ENCODE data around the gene RIMBP2.
"Not testable (repeated sequence)": the region's sequence is repeated elsewhere in the genome, so short reads cannot be mapped to it uniquely, and the experiment has no call there.

The RIMBP2 gene

DNA sequence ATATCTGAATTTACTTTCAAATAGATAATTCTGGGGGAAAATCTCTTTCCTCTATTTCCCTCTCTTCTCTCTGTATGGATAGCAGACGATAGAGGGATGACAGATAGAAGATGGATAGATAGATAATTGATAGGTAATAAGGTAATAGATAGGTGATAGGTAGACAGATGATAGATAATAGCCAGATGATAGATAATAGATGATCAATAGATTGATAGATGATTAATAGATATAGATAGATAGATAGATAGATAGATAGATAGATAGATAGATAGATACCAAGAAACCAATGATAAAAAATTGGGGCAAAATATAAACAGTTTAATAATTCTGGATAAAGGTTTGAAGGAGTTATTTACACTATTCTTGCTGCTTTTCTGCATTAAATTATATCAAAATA lies 26.6 kb upstream of the RIMBP2 start:
- Histone ChIP-seq H3K27ac (no peak overlapping the region), H3K4me3 (no peak overlapping the region)

DNA sequence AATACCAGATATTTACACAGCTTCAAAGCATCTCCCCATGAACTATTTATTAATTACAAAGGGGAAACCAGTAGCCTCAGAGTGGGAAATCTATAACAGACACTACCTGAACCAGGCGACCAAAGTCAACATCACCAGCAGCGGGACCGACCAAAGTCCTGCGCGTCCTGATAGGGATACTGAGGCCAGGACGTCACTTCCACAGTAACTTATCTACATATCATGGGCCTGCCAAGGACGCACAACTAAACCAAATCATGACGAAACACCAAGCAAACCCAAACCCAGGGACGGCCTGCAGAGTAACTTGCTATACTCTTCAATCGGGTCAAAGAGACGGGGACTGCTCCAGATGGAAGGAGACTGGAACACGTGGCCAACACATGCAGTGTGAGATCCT lies 26.0 kb upstream of the RIMBP2 start:
- H3K27ac ChIP-seq = no peak overlapping the region
- no peak overlapping the region for H3K4me3 ChIP-seq

DNA sequence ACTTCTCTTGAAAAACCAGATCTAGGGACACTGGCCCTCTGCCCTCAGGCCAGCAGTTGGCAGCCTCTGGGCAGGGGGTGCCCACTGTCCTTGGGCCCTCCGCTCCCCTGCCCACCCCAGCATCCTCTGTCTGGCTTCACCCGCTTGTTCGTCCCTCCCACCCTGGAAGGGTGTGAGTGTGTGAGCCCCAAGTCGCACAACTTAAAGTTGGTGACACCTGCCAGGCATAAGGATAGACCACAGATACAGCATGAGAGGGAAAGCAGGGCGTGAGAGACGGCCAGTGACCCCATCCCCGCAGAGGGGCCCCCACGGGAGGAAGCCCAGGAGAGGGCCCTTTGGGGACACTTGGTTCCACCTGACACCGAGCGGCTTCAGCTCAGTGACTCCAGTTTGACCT lies 23.5 kb upstream of the RIMBP2 start:
- H3K4me3 ChIP-seq = no peak overlapping the region
- H3K27ac ChIP-seq = no peak overlapping the region

DNA sequence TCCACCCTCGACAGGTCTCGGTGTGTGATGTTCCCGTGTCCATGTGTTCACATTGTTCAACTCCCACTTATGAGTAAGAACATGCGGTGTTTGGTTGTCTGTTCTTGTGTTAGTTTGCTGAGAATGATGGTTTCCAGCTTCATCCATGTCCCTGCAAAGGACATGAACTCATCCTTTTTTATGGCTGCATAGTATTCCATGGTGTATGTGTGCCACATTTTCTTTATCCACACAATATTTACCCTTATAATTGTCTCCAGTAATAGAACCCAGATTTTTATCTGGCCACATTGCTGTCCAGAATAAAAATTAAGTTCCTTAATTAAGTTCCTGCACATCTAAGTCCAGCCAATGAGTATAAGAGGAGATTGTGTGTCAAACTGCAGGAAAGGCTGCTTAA lies 22.3 kb upstream of the RIMBP2 start:
- not testable (repeated sequence) for H3K27ac ChIP-seq, H3K4me3 ChIP-seq

DNA sequence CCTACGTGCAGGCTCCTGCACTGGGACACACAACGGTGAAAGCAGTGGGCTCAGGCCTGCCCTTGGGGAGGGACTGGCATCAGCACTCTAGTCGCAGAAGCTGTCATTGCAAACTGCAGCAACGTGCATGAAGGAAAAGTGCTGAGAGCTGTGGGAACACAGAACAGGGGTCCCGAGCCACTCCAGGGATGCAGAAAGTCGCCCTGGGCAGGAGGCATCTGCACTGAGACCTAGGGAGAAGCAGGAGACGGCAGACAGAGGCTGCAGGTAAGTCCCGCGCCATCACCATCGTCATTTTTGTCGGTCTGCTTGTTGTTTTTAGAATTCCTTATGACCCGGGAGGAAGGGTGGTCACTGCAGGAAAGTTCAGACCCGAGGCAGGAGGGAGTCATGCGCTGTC lies 21.6 kb upstream of the RIMBP2 start:
- Histone ChIP-seq H3K27ac (no peak overlapping the region), H3K4me3 (no peak overlapping the region)

DNA sequence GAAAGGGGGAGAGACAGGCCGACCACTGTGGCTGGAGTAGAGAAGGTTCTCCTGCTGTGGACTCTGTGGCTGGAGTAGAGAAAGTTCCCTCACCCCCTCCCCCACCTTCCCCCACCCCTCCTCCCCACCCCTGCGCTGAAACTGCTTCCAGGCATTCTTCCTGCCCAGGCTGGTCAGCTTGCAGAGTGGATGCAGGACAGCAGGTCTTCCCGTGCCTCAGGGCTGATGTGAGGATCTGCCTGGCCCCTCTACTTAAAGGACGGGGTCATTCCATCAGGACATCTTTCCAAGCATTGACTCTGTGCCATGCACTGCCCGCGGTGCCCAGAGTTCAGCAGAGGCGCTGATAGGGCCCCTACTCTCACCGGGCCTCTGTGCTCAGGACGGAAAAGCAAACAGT lies 13.2 kb upstream of the RIMBP2 start:
- H3K27ac ChIP-seq = no peak overlapping the region
- H3K4me3 ChIP-seq = no peak overlapping the region

DNA sequence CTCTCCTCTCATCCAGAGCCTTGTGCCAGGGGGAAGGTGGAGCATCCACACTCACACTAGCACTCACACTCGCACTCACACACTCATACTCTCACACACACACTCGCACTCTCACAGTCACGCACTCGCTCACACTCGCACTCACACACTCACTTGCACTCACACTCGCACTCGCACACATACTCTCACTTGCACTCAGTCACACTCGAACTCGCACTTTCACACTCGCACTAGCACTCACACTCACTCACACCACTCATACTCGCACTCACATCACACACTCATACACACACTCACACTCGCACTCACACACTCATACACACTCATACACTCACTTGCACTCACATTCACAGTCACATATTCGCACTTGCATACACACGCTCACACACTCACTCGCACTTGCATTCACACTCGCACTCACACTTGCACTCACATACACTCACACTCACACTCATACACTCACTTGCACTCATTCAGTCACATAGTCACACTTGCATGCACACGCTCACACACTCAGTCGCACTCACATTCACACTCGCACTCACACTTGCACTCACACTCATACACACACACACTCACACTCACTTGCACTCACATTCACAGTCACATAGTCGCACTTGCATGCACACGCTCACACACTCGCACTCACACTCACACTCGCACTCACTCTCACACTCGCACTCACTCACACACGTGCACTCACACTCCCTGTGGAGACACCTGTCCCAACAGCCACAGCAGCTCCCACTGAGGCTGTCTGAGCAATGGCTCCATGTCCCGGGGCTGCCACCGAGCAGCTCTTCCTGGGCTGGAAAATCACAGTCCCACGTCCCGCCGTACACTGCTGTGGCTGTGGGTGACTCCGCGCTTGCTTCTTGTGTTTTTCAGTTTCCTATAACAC lies 12.3 kb upstream of the RIMBP2 start:
- H3K27ac ChIP-seq = no peak overlapping the region

DNA sequence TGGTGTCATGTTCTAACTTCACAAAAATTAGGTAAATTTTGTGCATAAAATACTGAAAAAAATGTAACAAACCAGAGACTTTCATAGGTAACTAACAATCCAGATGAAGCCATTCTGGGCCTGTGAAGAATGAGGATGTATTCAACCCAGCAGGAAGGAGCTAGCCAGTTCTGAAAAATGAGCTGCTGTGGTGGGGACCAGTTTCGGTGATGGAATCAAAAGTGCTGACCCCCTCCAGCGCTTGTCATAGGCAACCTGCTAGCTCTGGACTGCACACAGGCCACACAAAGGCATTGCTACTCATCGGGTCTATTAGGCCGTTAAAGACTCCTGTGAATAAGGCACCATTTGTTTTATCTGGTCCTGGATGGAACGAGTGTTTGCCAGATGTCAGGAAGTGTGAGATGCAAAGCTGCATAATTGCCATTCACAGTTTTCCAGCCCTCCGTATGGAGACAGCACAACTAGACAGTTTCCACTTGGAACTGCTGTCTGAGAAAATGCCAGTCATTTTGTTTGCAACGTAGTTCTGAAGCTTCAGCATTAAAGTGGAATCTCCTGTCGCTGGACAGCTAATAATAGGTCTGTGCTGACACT lies 3.3 kb upstream of the RIMBP2 start:
- Histone ChIP-seq H3K27ac (no peak overlapping the region), H3K4me3 (no peak overlapping the region)

More for the DNA sequence above, 12.3 kb upstream of the RIMBP2 start:
- H3K4me3 ChIP-seq = no peak overlapping the region

DNA sequence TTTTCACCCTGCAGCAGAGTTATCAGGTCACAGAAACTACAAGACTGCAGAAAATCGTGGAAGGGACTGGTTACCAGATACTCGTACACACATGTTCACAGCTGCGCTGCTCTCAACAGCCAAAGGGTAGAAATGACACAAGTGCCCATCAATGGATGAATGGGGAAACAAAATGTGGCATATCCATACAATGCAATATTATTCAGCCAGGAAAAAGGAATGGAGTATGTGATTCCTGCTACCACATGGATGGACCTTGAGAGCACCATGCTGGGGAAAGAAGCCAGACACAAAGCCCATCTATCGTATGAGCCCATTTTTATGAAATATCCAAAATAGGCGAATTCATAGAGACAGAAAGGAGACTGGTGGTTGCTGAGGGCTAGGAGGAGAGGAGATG lies 1.7 kb upstream of the RIMBP2 start:
- Histone ChIP-seq H3K27ac (no peak overlapping the region), H3K4me3 (no peak overlapping the region)

DNA sequence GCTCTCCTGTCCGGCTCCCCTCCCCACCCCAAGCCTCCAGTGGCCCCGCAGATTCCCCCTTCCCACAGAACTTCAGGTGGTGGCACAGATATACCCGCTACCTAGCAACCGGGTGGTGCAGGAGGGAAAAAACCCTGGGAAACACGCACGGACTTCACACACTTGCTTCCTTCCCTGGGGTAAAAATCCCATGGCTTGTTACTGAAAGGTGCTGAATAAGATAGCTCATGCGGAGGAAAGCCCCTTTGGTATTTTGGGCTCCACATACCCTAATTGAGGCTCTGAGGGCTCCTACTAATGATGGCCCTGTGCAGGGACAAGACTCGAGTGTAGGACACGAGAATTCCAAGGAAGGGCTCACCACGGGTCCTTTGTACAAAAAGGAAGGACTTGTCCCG lies 869 bp upstream of the RIMBP2 start:
- Histone ChIP-seq H3K27ac (no peak overlapping the region), H3K4me3 (peak overlapping the region in 3 of 7 experiments; percentile 37 to 53 (median 45))

DNA sequence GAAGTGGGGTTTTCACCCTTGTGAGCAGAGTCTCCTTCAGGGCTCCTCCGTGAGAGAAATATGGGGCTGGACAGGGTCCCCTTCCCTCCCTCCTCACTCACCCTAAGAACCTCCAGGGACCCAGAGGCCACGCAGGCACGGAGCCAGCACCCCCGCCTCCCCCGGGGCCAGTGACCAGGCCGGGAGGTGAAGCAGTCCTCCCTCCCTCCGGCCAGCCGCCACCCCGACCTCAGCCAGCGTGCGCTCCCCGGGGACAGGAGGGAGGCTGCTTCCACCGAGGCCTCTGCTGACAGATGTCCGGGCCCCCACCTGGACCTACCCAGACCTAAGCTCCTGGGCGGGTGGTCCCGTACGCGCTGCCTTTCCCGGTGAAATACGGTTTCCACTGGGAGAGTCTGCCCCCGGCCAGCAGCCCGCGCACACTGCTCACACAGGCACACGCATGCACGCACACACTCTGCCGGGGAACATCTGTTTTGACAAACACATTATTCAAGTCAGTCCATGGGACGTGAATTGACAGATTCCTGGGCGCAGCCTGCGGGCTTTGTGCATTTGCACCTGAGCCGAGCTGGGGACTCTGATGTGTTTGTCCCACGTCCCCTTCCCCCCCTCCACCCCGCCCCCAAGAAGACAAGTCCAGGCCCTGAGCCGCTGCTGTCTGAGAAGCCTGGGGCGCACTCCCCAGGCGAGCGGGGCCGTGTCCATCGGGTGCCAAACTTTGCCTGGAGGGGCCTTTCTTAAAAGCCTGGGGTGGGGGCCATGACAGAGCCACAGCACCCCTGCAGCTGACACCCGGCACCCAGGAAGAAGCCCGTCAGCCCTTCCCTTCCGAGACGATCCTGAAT lies 725 bp downstream of the RIMBP2 start:
- peak overlapping the region in 3 of 21 experiments; percentile 16 to 35 (median 31) for H3K27ac ChIP-seq
- H3K4me3 ChIP-seq = peak overlapping the region; percentile 24 to 53 (median 35)

DNA sequence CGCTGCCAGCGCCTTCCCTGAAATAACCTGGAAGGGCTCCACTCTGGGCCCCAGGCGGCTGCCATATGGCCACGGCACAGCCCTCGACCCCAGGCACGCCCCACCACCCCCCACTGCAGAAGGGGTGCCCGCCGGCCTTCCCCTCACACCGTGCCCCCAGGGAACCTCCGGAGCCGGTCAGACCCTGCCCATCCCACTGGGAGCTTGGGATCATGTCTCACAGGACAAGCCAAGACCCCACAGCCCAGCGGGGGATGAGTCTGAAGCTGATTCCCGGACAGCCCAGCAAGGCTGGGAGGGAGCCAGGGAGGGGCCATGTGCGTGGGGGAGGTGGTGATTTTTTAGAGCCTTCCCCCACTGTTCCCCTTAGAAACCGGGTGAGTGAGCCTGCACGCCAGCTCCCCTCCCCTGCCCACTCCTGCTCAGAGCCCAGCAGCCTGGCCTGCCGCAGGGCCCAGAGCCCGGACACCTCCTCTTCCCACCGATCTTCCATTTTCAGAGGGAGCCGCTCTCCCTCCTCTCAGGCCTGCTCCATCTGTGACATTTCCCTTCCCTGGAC lies 1.4 kb downstream of the RIMBP2 start:
- Histone ChIP-seq H3K27ac (peak overlapping the region in 3 of 21 experiments; percentile 1 to 31 (median 8)), H3K4me3 (peak overlapping the region; percentile 24 to 53 (median 35))

DNA sequence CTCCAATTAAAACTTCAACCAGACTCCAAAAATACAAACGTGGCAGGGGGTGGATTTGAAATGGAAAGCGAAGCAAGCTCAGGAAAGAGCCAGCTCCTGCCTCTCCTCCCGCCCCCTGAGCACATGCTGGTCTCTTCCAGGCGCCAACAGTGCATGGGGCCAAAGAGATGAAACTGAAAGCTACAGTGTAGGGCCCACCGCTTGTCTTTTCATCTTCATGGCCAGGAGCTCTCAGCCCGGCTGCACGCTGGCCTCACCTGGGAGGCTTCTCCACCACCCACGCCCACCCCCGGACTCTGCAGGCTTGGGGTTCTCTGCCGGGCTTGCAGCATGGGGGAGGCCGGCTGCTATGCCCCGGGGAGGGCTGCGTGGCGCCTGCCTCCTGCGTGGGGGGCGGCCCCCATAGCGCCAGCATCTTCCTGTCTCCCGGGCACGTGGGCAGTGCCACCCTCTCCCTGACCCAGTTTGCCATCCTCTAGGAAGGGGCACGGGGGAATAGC lies 2.0 kb downstream of the RIMBP2 start:
- Histone ChIP-seq H3K4me3 (peak overlapping the region; percentile 24 to 53 (median 35)), H3K27ac (peak overlapping the region in 3 of 21 experiments; percentile 1 to 8 (median 1))

DNA sequence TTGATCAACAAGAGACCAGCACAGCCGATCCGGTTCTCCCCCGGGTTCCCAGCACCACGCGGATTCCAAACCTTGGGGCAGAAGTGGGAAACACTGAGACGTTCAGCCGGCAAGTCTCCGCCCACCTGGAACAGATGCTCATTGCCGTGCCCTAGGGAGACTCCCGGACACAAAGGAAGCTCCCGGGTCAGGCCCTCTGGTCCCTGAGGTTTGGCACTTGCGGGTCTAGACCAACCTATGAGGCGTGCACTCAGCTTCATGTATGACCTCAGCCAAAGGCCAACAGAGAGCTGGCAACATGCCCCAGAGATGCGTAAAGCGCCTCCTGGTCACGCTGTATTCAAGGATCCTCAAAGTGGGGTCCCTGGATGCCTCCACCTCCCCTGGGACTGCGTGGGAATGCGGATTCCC lies 2.5 kb downstream of the RIMBP2 start:
- Histone ChIP-seq H3K27ac (peak overlapping the region in 1 of 21 experiments; percentile 1), H3K4me3 (peak overlapping the region in 4 of 7 experiments; percentile 35 to 53 (median 41))

DNA sequence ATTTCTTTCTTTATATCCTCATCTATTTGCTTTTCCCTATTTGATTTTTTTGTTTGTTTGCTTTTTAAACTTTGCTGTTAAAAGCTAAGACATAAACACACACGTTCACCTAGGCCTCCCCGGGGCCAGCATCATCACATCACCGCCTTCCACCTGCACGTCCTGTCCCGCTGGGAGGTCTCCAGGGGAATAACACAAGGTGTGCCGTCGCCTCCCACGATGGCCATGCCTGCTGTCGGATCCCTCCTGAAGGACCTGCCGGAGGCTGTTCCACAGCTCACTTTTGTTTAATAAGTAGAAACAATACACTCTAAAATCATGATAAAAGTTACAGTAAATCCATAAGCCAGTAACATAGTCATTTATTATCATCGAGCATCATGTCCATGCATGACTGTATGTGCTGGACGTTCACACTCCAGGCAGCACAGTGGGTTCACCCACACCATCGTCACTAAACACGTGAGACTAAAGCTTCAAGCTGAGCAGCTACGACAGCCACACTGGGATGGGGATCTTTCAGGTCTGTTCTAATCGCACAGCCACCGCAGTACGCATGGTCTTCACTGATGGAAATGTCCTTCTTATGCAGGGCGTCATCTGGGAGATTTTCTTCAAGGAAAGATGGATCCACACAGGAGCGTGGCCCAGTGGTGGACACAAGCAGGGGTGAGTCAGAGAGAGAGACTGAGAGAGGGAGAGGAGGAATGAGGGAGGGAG lies 3.6 kb downstream of the RIMBP2 start:
- no peak overlapping the region for H3K4me3 ChIP-seq
- H3K27ac ChIP-seq = no peak overlapping the region

DNA sequence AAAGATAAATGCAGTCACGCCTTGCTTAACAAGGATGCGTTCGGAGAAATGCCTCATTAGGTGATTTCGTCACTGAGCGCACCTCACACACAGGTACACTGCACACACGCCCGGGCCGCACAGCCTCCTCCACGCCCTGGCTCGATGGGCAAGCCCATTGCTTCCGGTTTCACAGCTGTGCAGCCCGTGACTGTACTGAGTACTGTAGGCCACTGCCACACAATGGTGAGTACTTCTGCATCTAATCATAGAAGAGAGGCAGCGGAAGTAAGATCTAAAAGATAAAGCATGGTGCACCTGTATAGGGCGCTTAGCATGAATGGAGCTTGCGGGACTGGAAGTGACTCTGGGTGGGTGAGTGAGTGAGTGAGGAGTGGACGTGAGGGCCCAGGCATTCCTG lies 4.3 kb downstream of the RIMBP2 start:
- no peak overlapping the region for H3K27ac ChIP-seq
- H3K4me3 ChIP-seq = no peak overlapping the region

DNA sequence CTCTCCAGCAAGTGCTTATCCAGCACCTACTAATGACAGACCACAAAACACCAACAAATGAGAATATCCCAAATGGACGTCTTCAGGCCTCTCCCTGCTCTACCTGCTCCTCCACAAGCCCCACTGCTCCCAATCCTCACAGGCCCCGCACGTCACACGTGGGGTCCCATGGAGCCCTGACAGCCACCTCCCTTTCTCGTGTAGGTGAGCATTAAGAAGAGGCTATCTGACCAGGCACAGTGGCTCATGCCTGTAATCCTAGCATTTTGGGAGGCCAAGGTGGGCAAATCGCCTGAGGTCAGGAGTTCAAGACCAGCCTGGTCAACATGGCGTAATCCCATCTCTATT lies 5.4 kb downstream of the RIMBP2 start:
- no peak overlapping the region for H3K27ac ChIP-seq
- no peak overlapping the region for H3K4me3 ChIP-seq

DNA sequence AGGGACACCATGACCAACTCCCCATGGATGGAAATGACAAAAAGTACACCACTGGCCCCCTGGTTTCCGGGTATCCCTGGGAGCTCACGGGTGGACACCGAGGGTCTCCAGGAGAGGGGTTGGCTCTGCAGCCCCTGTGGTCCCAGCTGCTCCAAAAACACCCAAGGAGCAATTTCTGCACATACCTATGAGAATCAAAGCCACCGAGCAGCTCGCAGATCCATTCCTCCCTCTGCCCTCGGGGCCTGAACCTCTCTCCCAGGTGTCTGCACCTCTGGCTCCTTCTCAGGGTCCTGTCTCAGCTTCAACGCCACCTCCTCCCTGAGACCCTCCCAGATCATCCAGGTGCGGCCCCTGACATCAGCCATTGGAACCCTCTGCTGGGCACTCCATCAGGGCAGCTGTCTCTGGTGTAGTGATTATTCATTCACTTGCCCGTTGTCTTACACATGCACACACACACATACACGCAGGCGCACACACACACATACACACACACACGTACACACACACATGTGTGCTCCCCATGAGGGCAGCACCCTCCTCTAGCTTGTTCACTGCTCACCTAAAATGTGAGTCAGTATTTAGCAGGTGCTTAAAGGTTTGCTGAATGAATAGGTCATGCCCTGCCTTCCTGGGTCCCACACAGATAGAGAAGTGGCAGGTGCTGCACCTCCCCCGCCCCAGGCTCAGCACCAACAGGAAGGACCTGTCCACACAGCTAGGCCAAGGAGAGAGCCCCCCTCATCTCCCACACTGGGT lies 5.9 kb downstream of the RIMBP2 start:
- Histone ChIP-seq H3K27ac (no peak overlapping the region), H3K4me3 (no peak overlapping the region)

All from skin epidermis (tissue), 12 donors.